GM12878 (cell line): ENCODE results near the gene CD58. TPM values are rescaled to one million over a fixed set of nuclear protein-coding genes. Genes with fewer than 3 reads are reported as not detected.

Experiments used
- ATAC-seq: fragments of 200-7000 bp; cut with Tn5 transposase; 3 replicates; pipeline ENCODE4 v1.9.1; 2020; ENCODE audit warnings: mild to moderate bottlenecking, moderate library complexity
- BruUV-seq: library from RNA; stranded (reverse); fragments of 400-500 nt; replicated peaks from 2 replicates; lab custom pipeline; 2021; lab: Mats Ljungman, UMichigan
- CTCF ChIA-PET: fragments of 300-600 bp; sonication (Branson Sonifier 250); formaldehyde crosslinking; extraction: SDS; loops from one replicate; lab custom pipeline; 2021; ENCODE audit warnings: inconsistent platforms; lab: Yijun Ruan, JAX
- POLR2A ChIA-PET: fragments of 350-600 bp; formaldehyde crosslinking; extraction: SDS; loops from one replicate; lab custom pipeline; 2021; ENCODE audit warnings: inconsistent platforms; lab: Charles Lee
- RAD21 ChIA-PET: fragments of 300-600 bp; sonication (Branson Sonifier 250); formaldehyde crosslinking; loops from one replicate; lab custom pipeline; 2023; ENCODE audit warnings: antibody characterized with exemption; ENCODE audit not compliant: unreplicated experiment; lab: Charles Lee
- SMC1A ChIA-PET: fragments of 300-600 bp; sonication (Branson Sonifier 250); formaldehyde crosslinking; loops from one replicate; lab custom pipeline; 2023; ENCODE audit not compliant: unreplicated experiment, uncharacterized antibody; lab: Charles Lee
- DNase-seq: peaks from one replicate; pipeline ENCODE4 v3.0.0-alpha.2; 2011; ENCODE audit warnings: low read depth, low spot score
- FAIRE-seq: peaks from 3 replicates; lab custom pipeline; 2011; peaks lifted over from hg19 to GRCh38; lab: Jason Lieb, UNC
- H2AFZ ChIP-seq: 2 replicates; pipeline ENCODE4 v1.6.0; 2011; ENCODE audit warnings: low read depth, low read length, control low read depth; ENCODE audit not compliant: control insufficient read depth
- H3K27ac ChIP-seq: 2 replicates; pipeline ENCODE4 v1.5.1; 2011; ENCODE audit warnings: control low read depth; ENCODE audit not compliant: control insufficient read depth, insufficient read depth
- H3K27me3 ChIP-seq, 2 experiments: replicated peaks in 1 of 2; 2 replicates each; pipeline versions ENCODE4 v1.6.0 to v1.6.1; 2011; ENCODE audit warnings: low read length in 1 of 2; ENCODE audit not compliant: control insufficient read depth in 2 of 2, insufficient read depth in 2 of 2
- H3K36me3 ChIP-seq, 2 experiments: 2 replicates each; pipeline ENCODE4 v1.5.1; 2011; ENCODE audit warnings: low read length in 1 of 2; ENCODE audit not compliant: control insufficient read depth in 2 of 2, insufficient read depth in 2 of 2
- H3K4me1 ChIP-seq: 2 replicates; pipeline ENCODE4 v1.6.1; 2011; ENCODE audit warnings: mild to moderate bottlenecking, low read length, moderate library complexity, mixed read lengths; ENCODE audit not compliant: control insufficient read depth, insufficient read depth
- H3K4me2 ChIP-seq: 2 replicates; pipeline ENCODE4 v1.6.0; 2011; ENCODE audit warnings: control low read depth; ENCODE audit not compliant: control insufficient read depth, insufficient read depth
- H3K4me3 ChIP-seq: fragments of 200-600 bp; sonication (generic); 2 replicates; pipeline ENCODE4 v1.5.1; 2016
- H3K79me2 ChIP-seq: 2 replicates; pipeline ENCODE4 v1.6.0; 2011; ENCODE audit warnings: low read length; ENCODE audit not compliant: control insufficient read depth, insufficient read depth
- H3K9ac ChIP-seq: 2 replicates; pipeline ENCODE4 v1.8.0; 2011; ENCODE audit warnings: low read length, control low read depth, mixed read lengths; ENCODE audit not compliant: control insufficient read depth, insufficient read depth
- H3K9me3 ChIP-seq: replicated peaks from 3 replicates; pipeline ENCODE4 v1.5.1; 2011; ENCODE audit warnings: mild to moderate bottlenecking, low read length; ENCODE audit not compliant: control insufficient read depth, insufficient read depth
- H4K20me1 ChIP-seq: 2 replicates; pipeline ENCODE4 v1.6.0; 2011; ENCODE audit not compliant: control insufficient read depth, insufficient read depth
- BACH1 ChIP-seq: fragments of 450-650 bp; IDR thresholded peaks from 2 replicates; pipeline ENCODE4 v1.6.1; 2017; ENCODE audit warnings: mild to moderate bottlenecking, borderline replicate concordance
- BRCA1 ChIP-seq: IDR thresholded peaks from 2 replicates; pipeline ENCODE4 v1.6.1; 2011; ENCODE audit warnings: low read depth, low read length, improper control_type of control experiment
- EED ChIP-seq: sonication (generic); IDR thresholded peaks from 2 replicates; pipeline ENCODE4 v1.6.1; 2016; ENCODE audit warnings: antibody characterized with exemption, low read depth
- MTA2 ChIP-seq: fragments of 450-650 bp; IDR thresholded peaks from 2 replicates; pipeline ENCODE4 v1.6.1; 2016; ENCODE audit warnings: low read depth, mild to moderate bottlenecking, moderate library complexity
- MYB ChIP-seq: fragments of 150-350 bp; IDR thresholded peaks from 2 replicates; pipeline ENCODE4 v1.6.1; 2014; ENCODE audit warnings: mild to moderate bottlenecking, low read depth, low read length, borderline replicate concordance
- MYC ChIP-seq: IDR thresholded peaks from 2 replicates; pipeline ENCODE4 v1.6.1; 2011; ENCODE audit warnings: mild to moderate bottlenecking, low read length, moderate library complexity, inconsistent platforms; ENCODE audit not compliant: insufficient read depth, insufficient replicate concordance, insufficient read length, severe bottlenecking
- NFXL1 ChIP-seq: fragments of 450-650 bp; IDR thresholded peaks from 2 replicates; pipeline ENCODE4 v1.6.1; 2017; ENCODE audit warnings: antibody characterized with exemption, mild to moderate bottlenecking, borderline replicate concordance
- NFYA ChIP-seq: IDR thresholded peaks from 2 replicates; pipeline ENCODE4 v1.6.1; 2011; ENCODE audit warnings: low read depth, mild to moderate bottlenecking, low read length, improper control_type of control experiment, borderline replicate concordance
- STAT3 ChIP-seq: IDR thresholded peaks from 2 replicates; pipeline ENCODE4 v1.6.1; 2011; ENCODE audit warnings: low read depth, low read length, improper control_type of control experiment
- TBL1XR1 ChIP-seq: IDR thresholded peaks from 2 replicates; pipeline ENCODE4 v1.6.1; 2012; ENCODE audit warnings: low read depth, low read length, improper control_type of control experiment
- TCF7 ChIP-seq: IDR thresholded peaks from 2 replicates; pipeline ENCODE4 v1.6.1; 2014; ENCODE audit warnings: antibody characterized with exemption, borderline replicate concordance
- ZNF384 ChIP-seq: IDR thresholded peaks from 2 replicates; pipeline ENCODE4 v1.6.1; 2012; ENCODE audit warnings: low read depth, mild to moderate bottlenecking, low read length, improper control_type of control experiment, borderline replicate concordance
- WGBS: methylation state at CpG from one replicate; pipeline ENCODE4 v1.1.6; 2016; ENCODE audit warnings: low lambda C conversion rate; ENCODE audit not compliant: insufficient replicate concordance, insufficient coverage; ENCODE audit errors: missing lambda C conversion rate; 5-methylcytosine and 5-hydroxymethylcytosine counted together
- in situ Hi-C: fragments of 300-500 bp; cut with MboI; formaldehyde crosslinking; loops from 9 replicates; pipeline ENCODE4 v1.14.3; 2018; ENCODE audit warnings: mixed read lengths
- intact Hi-C: fragments of 100-400 bp; cut with micrococcal nuclease; formaldehyde crosslinking; loops from one replicate; pipeline ENCODE4 v1.14.2; 2022; ENCODE audit not compliant: unreplicated experiment
- polyA plus RNA-seq, 11 experiments: library from polyadenylated mRNA; depleted of rRNA in 4 of 11; unstranded in 6 of 11; stranded (reverse) in 5 of 11; fragments of >200 nt; fragmentation: Nextera tagmentation in 4 of 11; fragmentation: Illumina TruSeq in 1 of 11; extraction: Ambion mirVana in 4 of 11; extraction: Trizol in 1 of 11; gene quantifications; 1 replicate in 1 of 11; 2 replicates in 10 of 11; pipeline versions ENCODE4 v1.2.1 to v1.2.3, GENCODE V29; 2011 to 2016; ENCODE audit warnings: inconsistent platforms in 2 of 11, missing spikeins in 2 of 11, low read depth in 1 of 11
- total RNA-seq, 4 experiments: library from RNA; depleted of rRNA in 3 of 4; stranded (reverse); fragments of >200 nt in 3 of 4; fragmentation: Illumina TruSeq in 1 of 4; extraction: Trizol in 1 of 4; gene quantifications; 2 replicates each; pipeline versions ENCODE4 v1.2.1 to v1.2.3, GENCODE V29; 2013 to 2021
- TF ChIP-seq, protein P1 (sequence below): fragments of 150-350 bp; IDR thresholded peaks from 2 replicates; pipeline ENCODE4 v1.6.1; 2016; ENCODE audit warnings: low read depth, low read length

CD58 gene
- total and polyA plus RNA-seq, 10 of the 15 experiments (the other 5 are each of a cell fraction or from before 2014, with no cell fraction given), result 70.4 to 252 (median 129) TPM

DNA sequence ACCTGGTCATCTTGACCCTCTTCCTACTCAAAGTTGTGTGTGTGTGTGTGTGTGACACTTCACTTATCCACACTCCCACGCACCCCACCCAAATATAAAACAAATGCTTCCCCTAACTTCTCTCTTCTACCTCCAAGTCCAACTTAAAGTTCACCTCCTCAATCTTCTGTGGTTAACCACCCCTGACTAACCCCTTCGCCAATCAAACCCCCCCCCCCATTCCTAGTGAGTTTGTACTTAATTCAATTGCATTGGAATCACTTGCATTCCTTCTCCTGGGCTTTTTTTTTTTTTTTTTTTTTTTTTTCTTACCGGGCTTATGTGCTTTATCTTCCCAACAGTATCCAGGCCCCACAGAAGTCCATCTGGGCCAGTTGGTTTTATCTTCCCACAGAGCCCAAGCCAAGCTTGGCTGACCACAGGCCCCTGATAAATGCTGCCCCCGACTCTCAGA is 78.4 kb downstream of the CD58 start:
- no peak overlapping the region for H3K27ac ChIP-seq
- no peaks in the 10 kb centered on the region for H4K20me1 ChIP-seq
- ATAC-seq (no peak), FAIRE-seq (no peak), DNase-seq (no peak)
- CTCF ChIA-PET, result interaction anchor here (0.8 to 5.2 kb wide), 5 partner anchors 9 to 353 kb away, joined by 3 to 32 read pairs (median 4); no protein-coding TSS in a partner anchor
- no peak overlapping the region for H3K9ac ChIP-seq
- no peaks in the 10 kb centered on the region; a peak in 1 of 4 replicates for H3K36me3 ChIP-seq
- SMC1A ChIA-PET, result interaction anchor here (0.6 to 1.7 kb wide), 5 partner anchors 10 to 353 kb away, joined by 3 to 6 read pairs (median 3); no protein-coding TSS in a partner anchor
- no peaks in the 10 kb centered on the region for H3K27me3 ChIP-seq
- in situ Hi-C loops, result no loop called here
- RAD21 ChIA-PET, result interaction anchor here (0.8 to 1.9 kb wide), 2 partner anchors 79 to 354 kb away, joined by 3 to 5 read pairs; no protein-coding TSS in a partner anchor
- no peak overlapping the region for H3K4me2 ChIP-seq
- H3K4me1 ChIP-seq, result peaks cover 10% of the 10 kb centered on the region
- 42% methylated on average over 3 of the region's 4 CpGs for WGBS
- no peak overlapping the region for H3K4me3 ChIP-seq
- H3K9me3 ChIP-seq, result no peaks in the 10 kb centered on the region
- no TSS peak for BruUV-seq
- intact Hi-C loops, result no loop called here
- no peak for TF ChIP-seq NFYA
- TF ChIP-seq MYB, result no peak
- POLR2A ChIA-PET, result interaction anchor here (0.8 kb wide), 1 partner anchor 49 kb away, joined by 3 read pairs; no protein-coding TSS in a partner anchor
- H2AFZ ChIP-seq, result no peak overlapping the region
- H3K79me2 ChIP-seq, result no peaks in the 10 kb centered on the region

DNA sequence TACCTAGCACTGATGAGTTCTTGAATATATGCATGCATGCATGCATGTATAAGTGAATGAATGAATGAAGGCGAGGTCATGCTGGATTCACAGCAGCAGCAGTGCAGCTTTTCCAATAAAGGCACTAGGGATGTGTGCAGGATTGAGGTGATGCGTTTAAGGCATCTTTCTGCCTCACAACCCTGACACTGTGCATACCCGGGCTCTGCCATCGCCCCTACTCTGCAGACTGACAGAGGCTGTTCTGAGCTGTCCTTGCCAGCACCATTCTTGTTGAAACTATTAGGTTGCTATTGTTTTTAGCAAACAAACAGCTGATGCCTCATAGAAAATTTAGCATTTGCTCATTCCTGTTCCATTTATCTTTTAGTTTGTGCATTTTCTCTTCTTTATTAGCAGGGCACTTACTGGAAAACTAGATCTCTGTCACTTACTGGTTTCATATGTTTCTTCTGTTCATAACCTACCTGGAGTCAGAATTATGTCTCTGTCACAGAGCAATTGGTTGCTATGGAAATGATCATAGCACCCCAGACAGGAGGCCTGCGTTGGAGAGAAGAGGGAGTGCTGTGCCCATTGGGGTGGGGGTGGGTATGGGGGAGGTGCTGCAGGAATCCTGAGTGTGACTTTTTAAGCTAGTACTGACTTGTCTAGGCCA is 79.0 kb downstream of the CD58 start:
- intact Hi-C loops (no loop called here), in situ Hi-C loops (no loop called here)
- 94% methylated on average over 4 of the region's 5 CpGs for WGBS
- ChIA-PET SMC1A (interaction anchor here (1.1 to 2.6 kb wide), 5 partner anchors 11 to 352 kb away, joined by 3 to 11 read pairs (median 4); no protein-coding TSS in a partner anchor), RAD21 (interaction anchor here (0.8 to 1.9 kb wide), 2 partner anchors 80 to 353 kb away, joined by 3 to 5 read pairs; no protein-coding TSS in a partner anchor), CTCF (interaction anchor here (0.8 to 5.2 kb wide), 3 partner anchors 13 to 353 kb away, joined by 3 to 32 read pairs (median 4); no protein-coding TSS in a partner anchor), POLR2A (interaction anchor here (0.8 kb wide), 1 partner anchor 50 kb away, joined by 3 read pairs; no protein-coding TSS in a partner anchor)
- FAIRE-seq, result no peak
- no peaks in the 10 kb centered on the region for H3K9me3 ChIP-seq
- H3K4me1 ChIP-seq, result peaks cover 10% of the 10 kb centered on the region
- no peak overlapping the region for H2AFZ ChIP-seq
- no peaks in the 10 kb centered on the region for H3K79me2 ChIP-seq
- H3K36me3 ChIP-seq, result no peaks in the 10 kb centered on the region; a peak in 1 of 4 replicates
- DNase-seq, result no peak
- no peak overlapping the region for H3K9ac ChIP-seq
- no TSS peak for BruUV-seq
- H3K27me3 ChIP-seq, result no peaks in the 10 kb centered on the region
- no peak overlapping the region for H3K4me2 ChIP-seq
- H3K27ac ChIP-seq, result no peak overlapping the region
- no peak overlapping the region for H3K4me3 ChIP-seq
- no peaks in the 10 kb centered on the region for H4K20me1 ChIP-seq
- ATAC-seq, result peak; percentile 18; the same call in 1 of the 3 replicates
- TF ChIP-seq TBL1XR1, result no peak
- TF ChIP-seq BACH1, result no peak
- TF ChIP-seq, protein P1, sequence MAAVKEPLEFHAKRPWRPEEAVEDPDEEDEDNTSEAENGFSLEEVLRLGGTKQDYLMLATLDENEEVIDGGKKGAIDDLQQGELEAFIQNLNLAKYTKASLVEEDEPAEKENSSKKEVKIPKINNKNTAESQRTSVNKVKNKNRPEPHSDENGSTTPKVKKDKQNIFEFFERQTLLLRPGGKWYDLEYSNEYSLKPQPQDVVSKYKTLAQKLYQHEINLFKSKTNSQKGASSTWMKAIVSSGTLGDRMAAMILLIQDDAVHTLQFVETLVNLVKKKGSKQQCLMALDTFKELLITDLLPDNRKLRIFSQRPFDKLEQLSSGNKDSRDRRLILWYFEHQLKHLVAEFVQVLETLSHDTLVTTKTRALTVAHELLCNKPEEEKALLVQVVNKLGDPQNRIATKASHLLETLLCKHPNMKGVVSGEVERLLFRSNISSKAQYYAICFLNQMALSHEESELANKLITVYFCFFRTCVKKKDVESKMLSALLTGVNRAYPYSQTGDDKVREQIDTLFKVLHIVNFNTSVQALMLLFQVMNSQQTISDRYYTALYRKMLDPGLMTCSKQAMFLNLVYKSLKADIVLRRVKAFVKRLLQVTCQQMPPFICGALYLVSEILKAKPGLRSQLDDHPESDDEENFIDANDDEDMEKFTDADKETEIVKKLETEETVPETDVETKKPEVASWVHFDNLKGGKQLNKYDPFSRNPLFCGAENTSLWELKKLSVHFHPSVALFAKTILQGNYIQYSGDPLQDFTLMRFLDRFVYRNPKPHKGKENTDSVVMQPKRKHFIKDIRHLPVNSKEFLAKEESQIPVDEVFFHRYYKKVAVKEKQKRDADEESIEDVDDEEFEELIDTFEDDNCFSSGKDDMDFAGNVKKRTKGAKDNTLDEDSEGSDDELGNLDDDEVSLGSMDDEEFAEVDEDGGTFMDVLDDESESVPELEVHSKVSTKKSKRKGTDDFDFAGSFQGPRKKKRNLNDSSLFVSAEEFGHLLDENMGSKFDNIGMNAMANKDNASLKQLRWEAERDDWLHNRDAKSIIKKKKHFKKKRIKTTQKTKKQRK, result no peak
- no peak for TF ChIP-seq ZNF384
- no peak for TF ChIP-seq MYC
- TF ChIP-seq MTA2, result no peak
- TF ChIP-seq STAT3, result no peak
- no peak for TF ChIP-seq TCF7
- TF ChIP-seq BRCA1, result no peak
- TF ChIP-seq EED, result no peak
- no peak for TF ChIP-seq NFXL1
